ENCODE data around the gene RANBP17.
"Not testable (repeated sequence)": the region's sequence is repeated elsewhere in the genome, so short reads cannot be mapped to it uniquely, and the experiment has no call there.

RANBP17 gene

GRCh38 chr5:170941788-170942187 is 80.0 kb downstream of the RANBP17 start:
- no peak for DNase-seq (ENCODE audit: low read depth)

DNA sequence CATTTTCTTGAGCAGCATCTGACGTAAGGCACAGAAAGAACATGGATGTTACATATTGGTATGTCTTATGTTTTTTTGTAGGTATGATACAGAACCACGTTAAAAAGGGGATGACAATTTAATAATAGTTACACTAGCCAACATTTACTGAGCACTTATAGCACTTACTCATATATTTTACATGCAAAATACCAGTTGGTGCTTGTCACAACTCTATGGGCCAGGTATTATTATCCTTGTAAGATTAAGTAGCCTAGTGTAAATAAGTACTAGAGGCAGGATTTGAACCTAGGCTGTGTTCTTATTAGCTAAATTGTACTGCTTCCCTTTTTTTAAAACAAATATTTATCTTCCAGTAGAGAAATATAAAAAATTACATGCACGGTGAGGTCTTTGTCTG is 83.5 kb downstream of the RANBP17 start:
- DNase-seq (ENCODE audit: low read depth) = no peak

DNA sequence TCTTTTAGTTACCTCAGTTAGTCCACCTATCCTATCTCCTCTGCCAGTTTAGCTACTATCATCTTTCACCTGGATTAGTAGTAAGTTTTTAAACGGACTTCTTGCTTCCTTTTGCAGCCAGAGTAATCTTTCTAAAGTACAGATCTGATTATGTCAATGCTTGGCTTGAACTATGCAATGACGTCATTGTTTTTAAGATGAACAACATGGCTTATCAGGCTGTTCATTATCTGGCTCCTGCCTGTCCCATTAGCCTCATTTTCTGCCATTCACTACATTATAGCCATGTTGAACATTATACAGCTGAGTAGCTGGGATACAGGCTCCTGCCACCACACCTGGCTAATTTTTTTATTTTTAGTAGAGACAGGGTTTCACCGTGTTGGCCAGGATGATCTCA is 98.7 kb downstream of the RANBP17 start:
- DNase-seq (ENCODE audit: low read depth) = no peak

GRCh38 chr5:170963521-170963920 is 101.7 kb downstream of the RANBP17 start:
- DNase-seq (ENCODE audit: low read depth) = no peak

DNA sequence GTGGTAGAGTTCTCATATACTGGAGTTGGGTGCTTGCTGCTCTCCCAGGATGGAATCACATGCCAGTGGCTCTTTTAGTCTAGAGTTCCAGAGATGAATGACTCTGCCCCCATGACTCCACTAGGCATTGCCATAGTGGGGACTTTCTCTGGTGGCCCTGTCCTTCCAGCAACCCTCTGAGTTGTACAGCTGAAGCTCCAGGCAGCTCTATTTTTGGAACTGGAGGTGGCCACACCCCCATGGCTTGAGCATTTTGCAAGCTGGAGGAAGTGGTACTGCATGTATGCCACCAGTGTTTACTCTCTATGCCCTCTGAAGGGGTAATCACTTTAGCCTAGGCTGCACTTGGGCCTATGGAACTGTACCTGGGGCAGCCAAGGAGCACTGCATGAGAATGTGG is 112.6 kb downstream of the RANBP17 start:
- no peak for DNase-seq (ENCODE audit: low read depth)

DNA sequence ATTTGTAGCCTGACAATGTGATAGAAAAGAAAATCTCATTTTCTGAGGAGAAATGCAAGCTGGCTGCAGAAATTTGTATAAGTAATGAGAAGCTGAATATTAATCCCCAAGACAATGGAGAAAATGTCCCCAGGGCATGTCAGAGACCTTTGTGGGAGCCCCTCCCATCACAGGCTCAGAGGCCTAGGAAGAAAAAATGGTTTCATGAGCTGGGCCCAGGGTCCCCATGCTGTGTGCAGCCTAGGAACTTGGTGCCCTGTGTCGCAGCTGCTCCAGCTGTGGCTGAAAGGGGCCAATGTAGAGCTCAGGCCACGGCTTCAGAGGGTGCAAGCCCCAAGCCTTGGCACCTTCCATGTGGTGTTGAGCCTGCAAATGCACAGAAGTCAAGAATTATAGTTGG is 118.4 kb downstream of the RANBP17 start:
- DNase-seq (ENCODE audit: low read depth) = not testable (repeated sequence)

GRCh38 chr5:170985486-170985885 is 123.7 kb downstream of the RANBP17 start:
- DNase-seq (ENCODE audit: low read depth) = no peak

- peak; percentile 11 for DNase-seq (ENCODE audit: low read depth)
Measured at GRCh38 chr5:170986598-170986997, 124.8 kb downstream of the RANBP17 start.

GRCh38 chr5:170993476-170993875 is 131.7 kb downstream of the RANBP17 start:
- DNase-seq (ENCODE audit: low read depth) = no peak

GRCh38 chr5:171010086-171010485 is 148.3 kb downstream of the RANBP17 start:
- no peak for DNase-seq (ENCODE audit: low read depth)

- no peak for DNase-seq (ENCODE audit: low read depth)
Measured at GRCh38 chr5:171010816-171011215, 149.0 kb downstream of the RANBP17 start.

- no peak for DNase-seq (ENCODE audit: low read depth)
Measured at GRCh38 chr5:171023508-171023907, 161.7 kb downstream of the RANBP17 start.

DNA sequence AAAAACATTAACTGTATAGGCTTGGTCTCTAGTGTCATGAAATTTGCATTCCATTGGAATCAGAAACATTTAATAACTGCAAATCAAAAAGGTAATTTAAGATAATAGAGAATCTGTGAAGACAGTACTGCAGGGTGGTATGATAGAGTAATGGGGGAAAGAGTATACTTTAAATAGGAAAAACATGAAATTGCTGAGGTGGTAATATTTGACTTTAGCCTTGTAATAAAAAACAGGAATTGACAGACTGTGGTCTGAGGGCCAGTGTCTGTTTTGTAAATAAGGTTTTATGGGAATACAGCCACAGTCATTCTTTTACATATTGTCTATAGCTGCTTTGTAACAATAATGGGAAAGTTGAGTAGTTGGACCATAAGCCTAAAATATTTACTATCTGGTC is 162.3 kb downstream of the RANBP17 start:
- no peak for DNase-seq (ENCODE audit: low read depth)

DNA sequence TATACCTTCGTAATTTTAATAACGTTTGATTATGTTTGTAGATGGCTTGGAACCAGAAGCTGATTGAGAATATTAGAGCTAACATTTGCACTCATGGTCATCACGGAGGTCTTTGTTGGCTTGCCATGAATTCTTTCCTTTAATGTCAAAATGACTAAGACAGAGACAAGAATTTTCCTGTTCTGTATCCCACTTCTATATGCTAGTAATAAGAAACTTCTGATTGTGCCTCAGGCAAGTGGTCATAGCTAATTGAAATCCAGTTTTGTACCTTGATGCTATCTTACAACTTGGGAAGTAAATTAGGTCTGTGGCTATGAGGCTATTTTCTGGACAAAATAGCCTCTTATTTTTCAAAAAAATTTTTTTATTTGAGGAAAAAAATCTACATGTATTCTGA is 167.6 kb downstream of the RANBP17 start:
- no peak for DNase-seq (ENCODE audit: low read depth)

DNA sequence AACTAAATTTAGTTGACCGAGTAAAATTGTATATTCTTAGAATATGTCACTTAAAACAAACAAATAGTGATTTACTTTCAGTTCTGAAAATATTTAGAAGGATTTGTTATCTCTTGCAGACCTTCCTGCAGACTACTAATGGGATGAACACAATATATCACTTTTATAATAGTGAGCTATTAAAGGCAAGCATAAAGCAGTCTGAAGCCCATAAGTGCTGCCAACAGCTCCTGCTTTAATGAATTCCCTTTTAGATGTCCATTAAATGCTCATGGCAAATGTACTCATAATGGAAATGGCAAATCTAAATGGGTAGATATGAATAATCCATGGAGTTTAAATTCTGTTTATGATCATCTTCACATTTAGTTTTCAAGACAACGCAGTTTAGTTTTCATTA is 170.2 kb downstream of the RANBP17 start:
- DNase-seq (ENCODE audit: low read depth) = no peak

DNA sequence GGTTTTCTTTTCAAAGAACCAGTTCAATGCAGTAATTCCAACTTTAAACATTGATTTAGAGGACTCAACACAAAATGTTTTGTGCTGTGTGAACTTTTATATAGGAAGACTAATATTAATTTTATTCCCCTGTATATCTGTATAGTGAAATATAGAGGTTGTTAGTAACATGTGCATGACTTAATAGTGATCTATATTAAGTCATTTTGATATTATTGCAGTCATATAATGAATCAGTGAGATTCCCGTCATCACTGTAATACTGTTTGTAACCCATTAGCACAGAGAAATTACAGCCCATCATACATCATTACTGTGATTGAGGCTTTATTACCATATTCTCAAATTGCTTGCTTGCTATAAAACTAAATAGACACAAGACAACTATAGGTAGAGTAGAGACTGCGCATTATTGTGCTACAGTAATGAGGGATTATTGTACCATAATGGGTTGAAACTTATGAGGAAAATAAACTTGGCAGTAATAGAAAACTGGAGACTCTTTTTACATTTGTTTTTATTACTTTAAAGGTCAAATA is 170.7 kb downstream of the RANBP17 start:
- no peak for DNase-seq (ENCODE audit: low read depth)

GRCh38 chr5:171041893-171042292 is 180.1 kb downstream of the RANBP17 start:
- DNase-seq (ENCODE audit: low read depth) = not testable (repeated sequence)

DNA sequence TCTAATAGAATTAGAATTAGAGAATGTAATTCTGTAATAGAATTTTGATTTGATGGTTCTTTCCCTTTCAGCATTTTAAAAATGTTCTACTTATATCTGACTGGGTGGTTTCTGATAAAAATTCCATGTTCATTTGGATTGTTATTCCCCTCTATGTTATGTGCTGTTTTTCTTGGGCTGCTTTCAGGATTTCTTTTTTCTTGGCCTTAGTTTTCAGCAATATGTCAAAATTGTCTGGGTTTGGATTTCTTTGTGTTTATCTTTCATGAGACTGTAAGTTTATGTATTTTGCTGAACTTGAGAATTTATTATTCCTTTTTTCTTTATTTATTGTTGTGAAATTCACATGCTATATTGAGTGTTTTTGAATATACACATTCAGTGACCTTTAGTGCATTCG is 189.1 kb downstream of the RANBP17 start:
- peak; percentile 1 for DNase-seq (ENCODE audit: low read depth)

- DNase-seq (ENCODE audit: low read depth) = peak; percentile 2
Measured at GRCh38 chr5:171055875-171056454, 194.1 kb downstream of the RANBP17 start.

DNA sequence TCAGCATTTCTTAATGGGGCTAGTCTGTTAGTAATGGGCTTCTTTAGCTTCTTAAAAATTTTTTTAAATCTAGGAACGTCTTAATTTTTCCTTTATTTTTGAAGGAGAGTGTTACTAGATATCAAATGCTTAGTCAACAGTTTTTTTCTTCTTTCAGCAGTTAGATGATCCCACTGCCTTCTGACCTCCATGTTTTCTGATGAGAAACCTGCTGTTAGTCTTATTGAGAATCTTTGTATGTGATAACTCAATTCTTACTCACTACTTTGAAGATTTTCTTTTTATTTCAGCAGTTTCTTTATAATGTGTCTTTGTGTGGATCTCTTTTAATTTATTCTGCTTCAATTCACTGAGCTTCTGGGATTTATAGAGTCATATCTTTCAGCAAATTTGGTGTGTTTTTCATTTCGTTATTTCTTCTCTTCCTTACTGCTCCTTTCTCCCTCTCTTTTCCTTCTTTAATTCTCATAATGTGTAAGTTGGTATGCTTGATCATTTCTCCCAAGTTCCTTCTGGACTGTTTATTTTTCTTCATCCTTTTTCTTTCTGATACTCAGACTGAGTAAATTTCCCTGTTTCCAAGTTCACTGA is 205.8 kb downstream of the RANBP17 start:
- no peak for DNase-seq (ENCODE audit: low read depth)

DNA sequence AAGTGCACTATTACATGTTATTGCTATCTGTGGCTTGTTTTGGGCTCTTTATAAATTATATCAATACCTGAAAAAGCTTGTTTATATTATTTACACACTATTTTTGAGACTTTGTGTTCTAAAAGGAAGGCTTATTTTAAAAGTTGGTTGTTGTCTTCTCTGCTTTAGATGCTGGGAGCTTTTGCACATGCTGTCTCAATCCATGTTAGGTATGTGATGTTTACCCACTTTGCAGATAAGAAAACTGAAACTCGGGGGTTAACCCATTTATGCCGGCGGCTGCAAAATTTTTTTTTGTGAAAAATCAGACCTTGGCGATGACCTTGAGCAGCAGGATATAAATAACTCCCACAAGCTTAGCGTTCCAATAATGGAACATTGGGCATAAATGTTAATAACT is 212.9 kb downstream of the RANBP17 start:
- no peak for DNase-seq (ENCODE audit: low read depth)

GRCh38 chr5:171080186-171080938 is 218.5 kb downstream of the RANBP17 start:
- DNase-seq (ENCODE audit: low read depth) = no peak

DNA sequence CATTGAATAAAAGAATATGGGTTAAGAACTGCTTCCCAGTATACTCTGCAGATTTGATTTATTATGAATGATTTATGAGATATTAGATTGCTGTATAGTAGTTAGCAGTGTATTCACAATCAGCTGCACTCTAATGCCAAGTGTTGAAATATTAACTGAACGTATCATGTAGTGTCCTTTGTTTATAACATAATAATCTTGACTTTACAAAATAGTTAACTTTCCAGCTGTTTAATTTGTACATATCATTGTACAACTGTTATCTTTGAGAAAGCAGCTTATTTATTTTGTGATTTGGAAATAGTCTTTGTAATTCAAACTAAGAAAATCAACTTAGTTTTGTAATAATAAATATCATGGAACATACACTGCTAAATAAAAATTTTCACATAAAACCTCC is 219.5 kb downstream of the RANBP17 start:
- no peak for DNase-seq (ENCODE audit: low read depth)

Measured in fibroblast of gingiva (primary cell).